DOHH2 (cell line): ENCODE results near the gene AKAP8.

Source experiments
- H3F3A ChIP-seq: fragments of 200-600 bp; sonication (generic), shearing (Covaris generic); 2 replicates; pipeline ENCODE4 v1.6.0; 2016; ENCODE audit warnings: antibody characterized with exemption, mild to moderate bottlenecking; ENCODE audit not compliant: control insufficient read depth, insufficient read depth
- H3K27ac ChIP-seq: fragments of 200-600 bp; sonication (generic); 2 replicates; pipeline ENCODE4 v1.5.1; 2014; ENCODE audit warnings: low read depth, mild to moderate bottlenecking, low read length, moderate library complexity
- H3K27me3 ChIP-seq: fragments of 200-600 bp; sonication (generic); 2 replicates; pipeline ENCODE4 v1.6.1; 2014; ENCODE audit warnings: mild to moderate bottlenecking, low read length, mixed read lengths; ENCODE audit not compliant: control insufficient read depth
- H3K36me3 ChIP-seq: fragments of 200-600 bp; sonication (generic); 2 replicates; pipeline ENCODE4 v1.6.1; 2014; ENCODE audit warnings: mild to moderate bottlenecking, low read length, moderate library complexity, mixed read lengths; ENCODE audit not compliant: control insufficient read depth
- H3K4me1 ChIP-seq: fragments of 200-600 bp; sonication (generic); 2 replicates; pipeline ENCODE4 v1.6.1; 2014; ENCODE audit warnings: mild to moderate bottlenecking, low read length, mixed read lengths; ENCODE audit not compliant: control insufficient read depth
- H3K4me2 ChIP-seq: fragments of 200-600 bp; sonication (generic); 2 replicates; pipeline ENCODE4 v1.6.0; 2014; ENCODE audit warnings: mild to moderate bottlenecking, low read length, moderate library complexity
- H3K4me3 ChIP-seq: fragments of 200-600 bp; sonication (generic); 2 replicates; pipeline ENCODE4 v1.5.1; 2014; ENCODE audit warnings: mild to moderate bottlenecking, low read length, mixed read lengths
- H3K79me2 ChIP-seq: fragments of 200-600 bp; sonication (generic); 2 replicates; pipeline ENCODE4 v1.6.1; 2014; ENCODE audit warnings: mild to moderate bottlenecking, low read length, mixed read lengths; ENCODE audit not compliant: control insufficient read depth
- H3K9me2 ChIP-seq: fragments of 200-600 bp; sonication (generic); replicated peaks from 2 replicates; pipeline ENCODE4 v1.6.1; 2014; ENCODE audit warnings: mild to moderate bottlenecking, low read length, mixed read lengths; ENCODE audit not compliant: control insufficient read depth
- H3K9me3 ChIP-seq: fragments of 200-600 bp; sonication (generic); 2 replicates; pipeline ENCODE4 v1.6.1; 2014; ENCODE audit warnings: antibody characterized with exemption, low read length, mixed read lengths; ENCODE audit not compliant: control insufficient read depth, insufficient read depth
- H4K20me1 ChIP-seq: fragments of 200-600 bp; sonication (generic); 2 replicates; pipeline ENCODE4 v1.6.0; 2014; ENCODE audit warnings: low read depth, mild to moderate bottlenecking, antibody characterized with exemption, low read length, moderate library complexity; ENCODE audit not compliant: control insufficient read depth, insufficient read depth
- CTCF ChIP-seq: fragments of 200-600 bp; sonication (generic); IDR thresholded peaks from one replicate; pipeline ENCODE4 v1.5.1; 2014; ENCODE audit warnings: antibody characterized with exemption, mild to moderate bottlenecking, low read depth, low read length; ENCODE audit not compliant: poor library complexity, severe bottlenecking
- EZH2phosphoT487 ChIP-seq: fragments of 200-600 bp; sonication (generic); IDR thresholded peaks from 2 replicates; pipeline ENCODE4 v1.6.1; 2017; ENCODE audit warnings: borderline replicate concordance, mild to moderate bottlenecking, antibody characterized with exemption, low read length, moderate library complexity, mixed read lengths

AKAP8 gene

GRCh38 chr19:15400521-15401396 lies 21.2 kb upstream of the AKAP8 start:
- Histone ChIP-seq H3K4me3 (no peak overlapping the region), H3K9me3 (no peaks in the 10 kb centered on the region), H3K27me3 (no peaks in the 10 kb centered on the region), H3K4me1 (peaks cover 7% of the 10 kb centered on the region; the same call in 1 of the 2 replicates), H3F3A (no peaks in the 10 kb centered on the region), H3K4me2 (no peak overlapping the region), H4K20me1 (peaks cover 10% of the 10 kb centered on the region; the same call in 1 of the 2 replicates), H3K9me2 (no peaks in the 10 kb centered on the region), H3K36me3 (peaks cover 89% of the 10 kb centered on the region), H3K27ac (no peak overlapping the region), H3K79me2 (peaks cover 44% of the 10 kb centered on the region)
- TF ChIP-seq CTCF (no peak), EZH2phosphoT487 (no peak)

GRCh38 chr19:15399635-15400034 lies 20.0 kb upstream of the AKAP8 start:
- no peak overlapping the region for H3K27ac ChIP-seq
- H3F3A ChIP-seq: no peaks in the 10 kb centered on the region
- no peak overlapping the region for H3K4me3 ChIP-seq
- peaks cover 33% of the 10 kb centered on the region for H3K79me2 ChIP-seq
- no peak overlapping the region for H3K4me2 ChIP-seq
- peaks cover 10% of the 10 kb centered on the region; the same call in 1 of the 2 replicates for H4K20me1 ChIP-seq
- TF ChIP-seq CTCF: no peak
- TF ChIP-seq EZH2phosphoT487: no peak
- no peaks in the 10 kb centered on the region for H3K9me2 ChIP-seq
- H3K9me3 ChIP-seq: no peaks in the 10 kb centered on the region
- no peaks in the 10 kb centered on the region for H3K27me3 ChIP-seq
- peaks cover 3% of the 10 kb centered on the region; the same call in 1 of the 2 replicates for H3K4me1 ChIP-seq
- H3K36me3 ChIP-seq: peaks cover 89% of the 10 kb centered on the region

- 0 out of 2 replicates have a peak, but pooled peaks cover 3% of the 10 kb centered on the region for H3F3A ChIP-seq
- H3K79me2 ChIP-seq: peaks cover 28% of the 10 kb centered on the region
- H3K36me3 ChIP-seq: peaks cover 89% of the 10 kb centered on the region
These were observed 19.6 kb upstream of the AKAP8 start for GRCh38 chr19:15399234-15399515.

More at GRCh38 chr19:15399234-15399515, 19.6 kb upstream of the AKAP8 start:
- H3K27ac ChIP-seq: no peak overlapping the region
- H3K27me3 ChIP-seq: no peaks in the 10 kb centered on the region
- H3K4me1 ChIP-seq: no peaks in the 10 kb centered on the region
- no peaks in the 10 kb centered on the region for H3K9me3 ChIP-seq
- no peak overlapping the region for H3K4me3 ChIP-seq
- H3K4me2 ChIP-seq: no peak overlapping the region
- H4K20me1 ChIP-seq: peaks cover 9% of the 10 kb centered on the region; the same call in 1 of the 2 replicates
- no peak for TF ChIP-seq EZH2phosphoT487
- no peak for TF ChIP-seq CTCF
- no peaks in the 10 kb centered on the region for H3K9me2 ChIP-seq
